GM12874 (cell line): ENCODE results near the gene CIBAR2.

Experiments
- TF ChIP-seq, protein P1 (sequence below): IDR thresholded peaks from 2 replicates; pipeline ENCODE4 v1.5.1; 2011; ENCODE audit warnings: low read depth, mild to moderate bottlenecking, control low read depth, low read length, moderate library complexity; ENCODE audit not compliant: insufficient read depth

The CIBAR2 gene

DNA sequence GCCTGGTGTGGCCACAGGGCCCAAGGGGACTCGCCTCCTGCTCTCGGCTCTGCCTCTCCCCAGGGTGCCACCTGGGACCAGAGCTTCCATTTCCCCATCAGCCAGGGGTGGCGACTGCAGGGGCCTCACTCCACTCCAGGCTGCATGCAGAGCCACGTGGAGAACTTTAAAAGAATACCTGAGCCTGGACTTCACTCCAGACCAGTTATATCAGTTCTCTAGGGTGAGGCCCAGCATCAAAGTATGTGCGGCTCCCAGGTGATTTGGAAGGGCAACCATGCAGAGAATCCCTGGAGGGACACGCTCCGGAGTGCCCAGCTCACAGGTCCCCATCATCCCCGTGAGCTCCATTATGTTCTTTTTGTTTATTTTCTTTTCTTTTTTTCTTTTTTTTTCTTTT lies 44.8 kb downstream of the CIBAR2 start:
- TF ChIP-seq, protein P1, sequence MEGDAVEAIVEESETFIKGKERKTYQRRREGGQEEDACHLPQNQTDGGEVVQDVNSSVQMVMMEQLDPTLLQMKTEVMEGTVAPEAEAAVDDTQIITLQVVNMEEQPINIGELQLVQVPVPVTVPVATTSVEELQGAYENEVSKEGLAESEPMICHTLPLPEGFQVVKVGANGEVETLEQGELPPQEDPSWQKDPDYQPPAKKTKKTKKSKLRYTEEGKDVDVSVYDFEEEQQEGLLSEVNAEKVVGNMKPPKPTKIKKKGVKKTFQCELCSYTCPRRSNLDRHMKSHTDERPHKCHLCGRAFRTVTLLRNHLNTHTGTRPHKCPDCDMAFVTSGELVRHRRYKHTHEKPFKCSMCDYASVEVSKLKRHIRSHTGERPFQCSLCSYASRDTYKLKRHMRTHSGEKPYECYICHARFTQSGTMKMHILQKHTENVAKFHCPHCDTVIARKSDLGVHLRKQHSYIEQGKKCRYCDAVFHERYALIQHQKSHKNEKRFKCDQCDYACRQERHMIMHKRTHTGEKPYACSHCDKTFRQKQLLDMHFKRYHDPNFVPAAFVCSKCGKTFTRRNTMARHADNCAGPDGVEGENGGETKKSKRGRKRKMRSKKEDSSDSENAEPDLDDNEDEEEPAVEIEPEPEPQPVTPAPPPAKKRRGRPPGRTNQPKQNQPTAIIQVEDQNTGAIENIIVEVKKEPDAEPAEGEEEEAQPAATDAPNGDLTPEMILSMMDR, result no peak

DNA sequence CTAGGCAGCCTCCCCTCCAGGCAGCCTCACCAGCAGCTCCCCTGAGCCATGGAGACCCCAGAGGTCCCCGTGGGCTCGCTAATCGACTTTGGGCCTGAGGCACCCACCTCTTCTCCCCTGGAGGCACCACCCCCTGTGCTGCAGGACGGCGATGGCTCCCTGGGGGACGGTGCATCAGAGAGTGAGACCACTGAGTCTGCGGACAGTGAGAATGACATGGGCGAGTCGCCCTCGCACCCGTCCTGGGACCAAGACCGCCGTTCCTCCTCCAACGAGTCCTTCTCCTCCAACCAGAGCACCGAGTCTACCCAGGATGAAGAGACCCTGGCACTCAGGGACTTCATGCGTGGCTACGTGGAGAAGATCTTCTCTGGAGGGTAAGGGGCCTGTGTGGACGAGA lies 45.2 kb downstream of the CIBAR2 start:
- TF ChIP-seq, protein P1, result no peak

DNA sequence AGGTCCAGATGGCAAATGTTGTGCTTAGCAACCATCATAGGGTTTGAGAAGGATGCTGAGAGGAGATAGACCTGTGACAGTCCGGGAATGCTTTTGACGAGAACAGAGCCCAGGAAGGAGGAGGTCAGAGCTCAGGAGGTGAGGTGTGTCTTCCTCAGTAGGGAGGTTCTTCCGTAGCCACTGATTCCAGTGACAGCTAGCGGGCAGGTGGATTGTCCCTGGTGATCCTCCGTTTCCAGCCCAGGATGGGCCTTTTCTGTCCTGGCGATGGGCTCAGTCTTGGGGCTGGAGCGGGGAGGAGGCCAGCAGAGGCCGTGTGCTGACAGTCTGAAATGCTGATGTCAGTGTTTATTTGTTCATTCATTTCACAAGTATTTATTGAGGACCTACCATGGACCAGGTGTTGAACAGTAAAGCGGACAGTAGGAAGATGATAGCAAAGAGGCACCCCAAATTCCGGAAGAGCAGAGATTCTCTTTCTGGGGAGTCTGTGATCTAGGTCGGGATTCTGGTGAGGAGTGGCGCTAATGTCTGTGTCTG lies 45.9 kb downstream of the CIBAR2 start:
- TF ChIP-seq, protein P1, result no peak

DNA sequence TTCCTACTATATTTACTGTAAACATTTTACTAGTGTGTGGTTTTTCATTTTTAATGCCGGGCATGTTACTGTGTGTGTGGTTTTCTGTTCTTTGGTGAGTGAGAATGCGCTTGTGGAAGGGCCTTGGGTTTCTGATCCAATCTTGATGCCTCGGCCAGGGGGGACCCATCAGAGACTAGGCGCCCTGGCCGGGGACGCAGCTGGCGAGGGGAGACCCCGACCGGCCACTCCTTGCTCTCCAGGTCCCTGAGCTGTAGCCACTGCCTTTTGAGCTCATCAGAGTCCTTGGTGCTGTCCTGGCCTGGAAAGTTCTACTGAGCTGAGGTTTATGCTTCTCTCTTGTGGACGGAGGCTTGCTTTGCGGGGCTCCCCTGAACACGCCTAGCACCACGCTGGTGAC lies 47.2 kb downstream of the CIBAR2 start:
- TF ChIP-seq, protein P1, result no peak

DNA sequence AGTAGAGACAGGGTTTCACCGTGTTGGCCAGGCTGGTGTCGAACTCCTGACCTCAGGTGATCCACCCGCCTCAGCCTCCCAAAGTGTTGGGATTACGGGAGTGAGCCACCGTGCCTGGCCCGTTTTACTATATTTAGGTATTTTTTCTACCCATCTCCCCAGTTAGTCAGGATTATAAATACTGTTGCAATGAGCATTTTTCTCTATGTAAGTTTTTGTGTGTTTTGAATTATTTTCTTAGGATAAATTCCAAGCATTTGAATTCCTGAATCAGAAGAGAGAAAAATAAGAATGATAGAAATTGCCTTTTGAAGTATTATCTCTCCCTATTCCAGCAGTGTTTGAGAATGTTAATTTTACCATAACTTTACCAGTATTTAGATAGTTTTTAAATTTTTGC lies 48.1 kb downstream of the CIBAR2 start:
- TF ChIP-seq, protein P1, result no peak

DNA sequence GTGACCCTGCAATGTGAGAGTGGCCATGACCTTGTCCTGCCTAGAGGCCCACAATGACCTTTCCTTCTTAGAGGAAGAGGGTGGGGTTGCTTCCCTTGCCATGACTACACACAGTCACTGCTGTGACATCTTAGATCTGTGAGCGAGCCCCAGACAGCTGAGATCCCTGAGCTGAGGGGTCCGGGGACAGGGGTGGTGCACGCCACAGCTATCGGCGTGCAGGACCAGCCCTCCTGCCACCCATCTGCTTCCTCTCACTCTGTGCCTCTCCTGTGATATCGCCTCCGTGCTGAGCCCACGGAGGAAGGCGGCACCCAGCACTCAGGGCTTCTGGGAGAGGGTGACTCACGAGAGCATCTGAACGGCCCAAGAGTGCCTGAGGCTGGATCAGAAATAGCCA lies 49.4 kb downstream of the CIBAR2 start:
- TF ChIP-seq, protein P1, result no peak

DNA sequence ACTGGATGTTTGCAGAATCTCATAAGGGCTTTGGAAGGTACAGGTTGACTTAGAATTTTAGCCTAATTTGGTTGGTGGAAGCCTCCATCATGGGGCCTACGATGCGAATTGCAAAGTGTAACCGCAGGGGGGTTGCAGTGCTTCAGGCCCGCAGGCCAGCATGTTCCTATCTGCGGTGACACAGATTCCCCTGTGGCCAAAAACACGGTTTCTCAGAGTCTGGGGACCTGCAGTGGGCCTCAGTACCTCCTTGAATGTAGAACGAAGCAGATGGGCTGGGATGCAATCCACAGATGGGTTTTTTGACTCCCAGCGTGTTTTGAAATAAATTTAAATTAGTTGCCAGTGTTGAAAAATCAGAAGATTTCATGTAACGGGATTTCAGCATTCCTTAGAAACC lies 49.9 kb downstream of the CIBAR2 start:
- TF ChIP-seq, protein P1, result no peak
